ENCODE measurements around the gene TLR1. TPM values are rescaled to one million over a fixed set of nuclear protein-coding genes. Genes with fewer than 3 reads are reported as not detected.

TLR1 gene
- total RNA-seq, 1 experiment from 2014 or later: not detected

- no peak overlapping the region for H3K4me3 Mint-ChIP-seq
- no peaks in the 10 kb centered on the region for H3K79me1 ChIP-seq (ENCODE audit: insufficient read depth, low read depth, low read length, poor library complexity, severe bottlenecking)
- H3K18ac ChIP-seq (ENCODE audit: insufficient read length, low read depth, low read length): no peak overlapping the region
- no peaks in the 10 kb centered on the region for H4K20me1 ChIP-seq (ENCODE audit: control insufficient read depth, insufficient read depth, insufficient read length)
- no peak overlapping the region for H3K4me2 ChIP-seq (ENCODE audit: insufficient read depth, insufficient read length, low read length)
- no peak overlapping the region for H4K8ac ChIP-seq (replicated peaks; ENCODE audit: insufficient read length, low read depth, low read length)
- no peaks in the 10 kb centered on the region; a peak in 2 of 7 replicates for H3K36me3 Mint-ChIP-seq (ENCODE audit: insufficient read depth in 1 of 3, low read depth in 3 of 3)
- H3K4me1 Mint-ChIP-seq: no peaks in the 10 kb centered on the region
- H3K9me3 Mint-ChIP-seq: no peaks in the 10 kb centered on the region; a peak in 2 of 5 replicates
- H3K27ac ChIP-seq (ENCODE audit: insufficient read length, low read depth, low read length): no peak overlapping the region
- H2BK12ac ChIP-seq (ENCODE audit: insufficient read length, low read depth, low read length): no peak overlapping the region
- H3K9ac ChIP-seq (ENCODE audit: extremely low read depth, insufficient read length, low read length): no peak overlapping the region
- H2AFZ ChIP-seq (ENCODE audit: low read length): no peak overlapping the region
- H3K23ac ChIP-seq (ENCODE audit: insufficient read length, low read depth, low read length): no peak overlapping the region
- no peak overlapping the region for H2AK5ac ChIP-seq (ENCODE audit: insufficient read length, low read length)
- no peak for DNase-seq
- WGBS (ENCODE audit: extremely low coverage, insufficient read length, low lambda C conversion rate): no CpG with 5 or more reads among the region's 5 CpGs
- H4K91ac ChIP-seq (ENCODE audit: insufficient read length, low read depth, low read length): no peak overlapping the region
- no peaks in the 10 kb centered on the region for H3K9me3 ChIP-seq (ENCODE audit: control insufficient read depth, low read depth, low read length)
- no peak overlapping the region for H2BK5ac ChIP-seq (ENCODE audit: insufficient read length, low read length)
- no peaks in the 10 kb centered on the region for H3K27me3 Mint-ChIP-seq (ENCODE audit: low read depth)
- no peak overlapping the region for H3K27ac Mint-ChIP-seq
- no peak overlapping the region for H3K4ac ChIP-seq (ENCODE audit: low read depth, low read length)
- H3T11ph ChIP-seq (ENCODE audit: low read length): no peak overlapping the region
- no peak overlapping the region for H2BK120ac ChIP-seq (ENCODE audit: low read depth, low read length, poor library complexity, severe bottlenecking)
- no peaks in the 10 kb centered on the region for H3K27me3 ChIP-seq (ENCODE audit: insufficient read depth, low read length)
- H2BK15ac ChIP-seq (ENCODE audit: low read depth, low read length): no peak overlapping the region
- no peak overlapping the region for H3K14ac ChIP-seq (ENCODE audit: insufficient read depth, low read length)
- H3K79me2 ChIP-seq (ENCODE audit: insufficient read depth, low read length): no peaks in the 10 kb centered on the region
- H3K4me1 ChIP-seq (ENCODE audit: insufficient read depth, low read length): no peaks in the 10 kb centered on the region
- H4K5ac ChIP-seq (ENCODE audit: insufficient read length, low read depth, low read length): no peak overlapping the region
- no peak overlapping the region for H2BK20ac ChIP-seq (ENCODE audit: low read depth, low read length, poor library complexity, severe bottlenecking)
- no peaks in the 10 kb centered on the region for H3K23me2 ChIP-seq (ENCODE audit: insufficient read length, low read depth, low read length, poor library complexity, severe bottlenecking)
- no peak for TF ChIP-seq CTCF (conservative IDR thresholded peaks at IDR 0.05)
- no peak overlapping the region for H3K56ac ChIP-seq (ENCODE audit: insufficient read length, low read depth, low read length)
Observed at GRCh38 chr4:38829237-38829636, 24.6 kb upstream of the TLR1 start.
